ENCODE measurements around the gene LRGUK. TPM values are rescaled to one million over a fixed set of nuclear protein-coding genes. Genes with fewer than 3 reads are reported as not detected.

The LRGUK gene
- total RNA-seq, 1 experiment from 2014 or later, result 0.19 TPM

- Mint-ChIP-seq H3K9me3 (ENCODE audit: unreplicated experiment) (no peaks in the 10 kb centered on the region), H3K27me3 (ENCODE audit: insufficient read depth, unreplicated experiment) (no peaks in the 10 kb centered on the region), H3K4me3 (ENCODE audit: unreplicated experiment) (no peak overlapping the region), H3K4me1 (ENCODE audit: insufficient read depth, unreplicated experiment) (no peaks in the 10 kb centered on the region), H3K36me3 (ENCODE audit: insufficient read depth, unreplicated experiment) (no peaks in the 10 kb centered on the region), H3K27ac (ENCODE audit: low read depth, unreplicated experiment) (no peak overlapping the region)
- ChIA-PET POLR2A (no interaction called here), CTCF (no interaction called here)
- no TSS peak for BruUV-seq (replicated peaks)
- no peak for DNase-seq (ENCODE audit: unreplicated experiment)
- intact Hi-C loops (cut with micrococcal nuclease), result no loop called here
- TF ChIP-seq CTCF (IDR thresholded peaks at IDR 0.05; ENCODE audit: unreplicated experiment), result no peak
Measured at GRCh38 chr7:134195252-134195651, 68.1 kb downstream of the LRGUK start.

- intact Hi-C loops (cut with micrococcal nuclease), result no loop called here
- DNase-seq (ENCODE audit: unreplicated experiment), result no peak
Measured at GRCh38 chr7:134196439-134196838, 69.3 kb downstream of the LRGUK start.

GRCh38 chr7:134197345-134197744 lies 70.2 kb downstream of the LRGUK start:
- no TSS peak for BruUV-seq (replicated peaks)

More at GRCh38 chr7:134196439-134196838, 69.3 kb downstream of the LRGUK start:
- Mint-ChIP-seq H3K4me1 (ENCODE audit: insufficient read depth, unreplicated experiment) (no peaks in the 10 kb centered on the region), H3K36me3 (ENCODE audit: insufficient read depth, unreplicated experiment) (no peaks in the 10 kb centered on the region), H3K27ac (ENCODE audit: low read depth, unreplicated experiment) (no peak overlapping the region), H3K27me3 (ENCODE audit: insufficient read depth, unreplicated experiment) (no peaks in the 10 kb centered on the region), H3K4me3 (ENCODE audit: unreplicated experiment) (no peak overlapping the region), H3K9me3 (ENCODE audit: unreplicated experiment) (no peaks in the 10 kb centered on the region)
- TF ChIP-seq CTCF (IDR thresholded peaks at IDR 0.05; ENCODE audit: unreplicated experiment), result no peak
- CTCF ChIA-PET, result interaction anchor here (0.7 kb wide), 1 partner anchor 23 kb away, joined by 4 read pairs; no protein-coding TSS in a partner anchor
- no TSS peak for BruUV-seq (replicated peaks)
- POLR2A ChIA-PET, result no interaction called here

GRCh38 chr7:134200970-134201369 lies 73.8 kb downstream of the LRGUK start:
- ChIA-PET CTCF (interaction anchor here (0.6 kb wide), 1 partner anchor 233 kb away, joined by 3 read pairs; no protein-coding TSS in a partner anchor), POLR2A (interaction anchor here (1.0 to 1.3 kb wide), 2 partner anchors 12 to 13 kb away, joined by 3 to 6 read pairs; no protein-coding TSS in a partner anchor)
- no TSS peak for BruUV-seq (replicated peaks)
- no peak for DNase-seq (ENCODE audit: unreplicated experiment)
- Mint-ChIP-seq H3K9me3 (ENCODE audit: unreplicated experiment) (no peaks in the 10 kb centered on the region), H3K36me3 (ENCODE audit: insufficient read depth, unreplicated experiment) (no peaks in the 10 kb centered on the region), H3K27ac (ENCODE audit: low read depth, unreplicated experiment) (no peak overlapping the region), H3K4me3 (ENCODE audit: unreplicated experiment) (no peak overlapping the region), H3K27me3 (ENCODE audit: insufficient read depth, unreplicated experiment) (no peaks in the 10 kb centered on the region), H3K4me1 (ENCODE audit: insufficient read depth, unreplicated experiment) (no peaks in the 10 kb centered on the region)
- TF ChIP-seq CTCF (IDR thresholded peaks at IDR 0.05; ENCODE audit: unreplicated experiment), result no peak
- intact Hi-C loops (cut with micrococcal nuclease), result no loop called here

More at GRCh38 chr7:134197345-134197744, 70.2 kb downstream of the LRGUK start:
- no peaks in the 10 kb centered on the region for H3K4me1 Mint-ChIP-seq (ENCODE audit: insufficient read depth, unreplicated experiment)
- intact Hi-C loops (cut with micrococcal nuclease), result no loop called here
- H3K27ac Mint-ChIP-seq (ENCODE audit: low read depth, unreplicated experiment), result no peak overlapping the region
- no peak for TF ChIP-seq CTCF (IDR thresholded peaks at IDR 0.05; ENCODE audit: unreplicated experiment)
- DNase-seq (ENCODE audit: unreplicated experiment), result no peak
- no peak overlapping the region for H3K4me3 Mint-ChIP-seq (ENCODE audit: unreplicated experiment)
- ChIA-PET POLR2A (interaction anchor here (0.6 to 0.9 kb wide), 2 partner anchors 14 to 397 kb away, joined by 3 read pairs; no protein-coding TSS in a partner anchor), CTCF (no interaction called here)
- no peaks in the 10 kb centered on the region for H3K9me3 Mint-ChIP-seq (ENCODE audit: unreplicated experiment)
- no peaks in the 10 kb centered on the region for H3K36me3 Mint-ChIP-seq (ENCODE audit: insufficient read depth, unreplicated experiment)
- no peaks in the 10 kb centered on the region for H3K27me3 Mint-ChIP-seq (ENCODE audit: insufficient read depth, unreplicated experiment)
